Fibroblast of pulmonary artery (primary cell): ENCODE measurements around the gene MYO5A.
A peak's percentile ranks its signal among the peaks of the same experiment; 100 is the strongest.
"Not testable (repeated sequence)": the region's sequence is repeated elsewhere in the genome, so short reads cannot be mapped to it uniquely, and the experiment has no call there.

Experiments
- DNase-seq: peaks from one replicate; pipeline ENCODE4 v3.0.0-alpha.2; 2010; ENCODE audit warnings: low read depth
- H3K4me3 ChIP-seq: replicated peaks from 2 replicates; pipeline ENCODE4 v1.5.1; 2011; ENCODE audit warnings: low read depth, mild to moderate bottlenecking, control low read depth, low read length, moderate library complexity
- CTCF ChIP-seq: IDR thresholded peaks from 2 replicates; pipeline ENCODE4 v1.5.1; 2011; ENCODE audit warnings: mild to moderate bottlenecking, control low read depth, low read length, inconsistent platforms; ENCODE audit errors: missing control alignments

MYO5A gene

GRCh38 chr15:52417957-52418356 lies 110.7 kb downstream of the MYO5A start:
- no peak for DNase-seq
- no peak for TF ChIP-seq CTCF
- no peak overlapping the region for H3K4me3 ChIP-seq

- H3K4me3 ChIP-seq: no peak overlapping the region
- no peak for TF ChIP-seq CTCF
- DNase-seq: peak; percentile 50
These were observed 111.2 kb downstream of the MYO5A start for GRCh38 chr15:52417521-52417920.

- H3K4me3 ChIP-seq, DNase-seq: not testable (repeated sequence)
These were observed 112.1 kb downstream of the MYO5A start for GRCh38 chr15:52416566-52416965.

- no peak for TF ChIP-seq CTCF
- peak; percentile 26 for DNase-seq
- H3K4me3 ChIP-seq: no peak overlapping the region
These were observed 113.1 kb downstream of the MYO5A start for GRCh38 chr15:52415628-52416027.

- TF ChIP-seq CTCF: no peak
- no peak for DNase-seq
- H3K4me3 ChIP-seq: no peak overlapping the region
These were observed 113.7 kb downstream of the MYO5A start for GRCh38 chr15:52414936-52415335.

GRCh38 chr15:52408823-52409222 lies 119.9 kb downstream of the MYO5A start:
- no peak overlapping the region for H3K4me3 ChIP-seq
- no peak for TF ChIP-seq CTCF
- DNase-seq: no peak

- no peak overlapping the region for H3K4me3 ChIP-seq
- no peak for TF ChIP-seq CTCF
- no peak for DNase-seq
These were observed 121.3 kb downstream of the MYO5A start for GRCh38 chr15:52407374-52407773.

GRCh38 chr15:52406601-52407000 lies 122.1 kb downstream of the MYO5A start:
- H3K4me3 ChIP-seq: no peak overlapping the region
- no peak for TF ChIP-seq CTCF
- peak; percentile 8 for DNase-seq
